ENCODE data around the gene MTNR1B.

Gene MTNR1B

DNA sequence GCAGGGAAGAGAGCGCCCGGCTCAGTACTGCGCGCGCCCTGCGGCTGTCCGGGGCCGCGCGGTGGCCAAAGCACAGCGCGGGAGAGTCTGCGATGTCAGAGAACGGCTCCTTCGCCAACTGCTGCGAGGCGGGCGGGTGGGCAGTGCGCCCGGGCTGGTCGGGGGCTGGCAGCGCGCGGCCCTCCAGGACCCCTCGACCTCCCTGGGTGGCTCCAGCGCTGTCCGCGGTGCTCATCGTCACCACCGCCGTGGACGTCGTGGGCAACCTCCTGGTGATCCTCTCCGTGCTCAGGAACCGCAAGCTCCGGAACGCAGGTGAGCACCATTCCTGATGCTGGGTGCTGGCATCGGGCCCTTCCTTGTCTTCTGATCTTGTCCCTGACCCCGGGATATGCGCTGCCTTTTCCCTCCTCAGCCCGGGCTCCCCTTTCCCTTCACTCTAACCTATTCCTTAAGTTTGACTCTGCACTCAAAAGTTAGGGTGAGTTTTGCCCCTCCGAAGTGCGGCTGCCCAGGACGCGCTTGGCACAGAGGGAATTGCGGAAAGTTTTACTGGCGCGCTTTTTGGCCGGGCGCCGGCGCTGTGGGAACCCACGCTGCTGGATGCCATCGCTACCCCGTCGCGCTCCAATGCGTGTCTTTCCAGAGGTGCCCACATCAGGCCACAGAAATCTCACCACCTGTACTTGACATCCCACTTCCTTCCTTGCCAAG lies at the start of gene MTNR1B:
MTNR1B (plus strand) TSS at position 18 of the 714 bp plus-strand sequence; CDS start at position 93, 75 bp downstream.
- DNase-seq (ENCODE audit: low spot score): no peak

DNA sequence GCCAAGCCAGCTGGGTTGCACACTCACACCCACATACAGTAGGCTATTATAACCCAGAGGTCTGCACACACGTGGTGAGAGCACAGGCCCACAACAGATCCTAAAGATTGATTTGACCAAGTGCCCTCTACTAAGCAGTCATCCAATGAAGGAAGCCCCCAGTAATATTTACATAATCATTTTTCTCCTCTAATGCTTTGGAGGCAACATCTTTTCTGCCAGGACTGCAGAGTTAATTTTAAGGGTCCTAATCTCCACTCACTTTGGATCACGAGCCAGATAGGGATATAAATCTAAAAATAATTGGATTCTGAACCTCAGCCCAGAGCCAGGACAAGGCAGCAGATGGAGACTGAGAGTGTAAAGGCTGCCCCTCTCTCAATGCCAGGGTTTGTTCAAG lies 49.1 kb upstream of the MTNR1B start:
- DNase-seq (ENCODE audit: low spot score): no peak

DNA sequence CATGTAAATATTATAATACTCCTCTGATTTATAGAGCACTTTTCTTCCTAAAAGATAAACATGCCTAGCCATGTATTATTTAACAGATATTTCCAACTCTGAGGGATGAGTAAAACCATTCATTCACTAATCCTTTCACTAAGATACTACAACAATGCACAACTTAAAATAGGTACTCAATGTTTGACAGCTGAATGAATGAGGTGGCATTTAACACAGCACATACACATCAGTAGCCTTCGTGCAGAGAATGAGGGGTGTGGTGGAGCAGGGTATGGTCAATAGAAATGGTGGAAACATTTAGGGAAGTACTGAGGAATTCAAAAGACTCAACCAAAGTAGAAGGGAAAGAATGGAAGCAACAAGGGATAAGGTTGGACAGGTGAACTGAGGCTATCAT lies 46.7 kb upstream of the MTNR1B start:
- no peak for DNase-seq (ENCODE audit: low spot score)

DNA sequence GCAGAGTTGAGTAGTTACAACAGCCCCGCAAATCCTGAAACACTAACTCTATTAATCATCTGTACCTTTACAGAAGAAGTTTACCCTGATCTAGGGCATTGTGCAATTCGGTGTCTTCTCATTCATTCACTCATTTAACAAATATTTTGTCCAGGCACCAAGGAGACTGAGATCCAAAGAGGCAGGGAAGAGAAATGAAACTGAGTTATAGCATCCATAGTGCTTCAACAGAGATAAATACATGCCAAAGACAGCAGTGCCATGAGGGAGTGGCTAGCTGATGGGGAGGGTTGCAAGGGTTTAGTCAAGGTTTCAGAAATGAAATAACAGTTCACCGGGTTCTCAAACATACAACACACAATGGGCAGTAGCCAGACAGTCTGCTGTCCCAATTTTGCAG lies 40.2 kb upstream of the MTNR1B start:
- DNase-seq (ENCODE audit: low spot score): no peak

DNA sequence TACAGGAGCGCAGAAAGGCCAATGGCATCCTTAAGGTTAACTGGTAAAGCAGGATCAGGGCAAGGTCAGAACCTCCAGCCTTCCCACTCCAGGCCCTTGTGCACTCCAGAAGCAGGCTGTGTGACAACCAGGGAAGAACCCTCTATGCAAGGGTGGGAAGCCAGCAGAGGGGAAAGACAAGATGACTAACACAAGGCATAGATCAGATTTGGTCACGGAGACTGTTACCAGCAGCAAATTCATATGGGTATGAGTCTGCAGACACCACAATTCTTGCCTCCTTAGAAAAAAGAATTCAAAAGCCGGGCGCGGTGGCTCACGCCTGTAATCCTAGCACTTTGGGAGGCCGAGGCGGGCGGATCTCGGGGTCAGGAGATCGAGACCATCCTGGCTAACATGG lies 39.8 kb upstream of the MTNR1B start:
- DNase-seq (ENCODE audit: low spot score): no peak

DNA sequence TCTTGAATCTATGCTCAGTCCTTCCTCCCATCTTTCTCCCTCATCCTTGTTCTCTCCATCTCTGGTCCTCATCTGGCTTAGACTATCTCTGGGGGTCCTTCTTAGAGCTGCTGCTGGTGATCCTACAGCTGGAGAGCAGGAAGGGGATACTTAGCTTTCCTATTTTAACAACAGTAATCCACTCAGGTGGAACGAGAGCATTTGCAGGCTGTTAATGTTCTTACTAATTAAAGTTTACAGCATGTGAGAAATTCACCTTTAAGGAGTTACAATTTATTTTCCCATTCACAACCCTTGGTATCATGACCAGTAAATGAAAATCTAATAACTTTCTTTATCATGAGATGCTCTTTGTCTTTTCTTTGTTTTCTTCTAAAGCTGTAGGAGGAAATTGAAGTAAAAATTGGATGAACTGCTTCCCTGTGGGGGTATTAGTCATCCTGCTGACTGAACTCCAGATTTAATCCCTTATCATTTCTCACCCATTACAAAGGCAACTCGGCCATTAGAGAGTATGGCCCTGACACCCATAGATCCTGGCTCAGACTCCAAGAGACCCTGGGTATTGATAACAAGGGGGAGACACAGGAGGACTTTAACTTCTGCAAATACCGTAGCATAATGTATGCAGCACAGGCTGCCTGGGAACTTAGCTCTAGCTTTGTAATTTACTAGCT lies 37.6 kb upstream of the MTNR1B start:
- no peak for DNase-seq (ENCODE audit: low spot score)

DNA sequence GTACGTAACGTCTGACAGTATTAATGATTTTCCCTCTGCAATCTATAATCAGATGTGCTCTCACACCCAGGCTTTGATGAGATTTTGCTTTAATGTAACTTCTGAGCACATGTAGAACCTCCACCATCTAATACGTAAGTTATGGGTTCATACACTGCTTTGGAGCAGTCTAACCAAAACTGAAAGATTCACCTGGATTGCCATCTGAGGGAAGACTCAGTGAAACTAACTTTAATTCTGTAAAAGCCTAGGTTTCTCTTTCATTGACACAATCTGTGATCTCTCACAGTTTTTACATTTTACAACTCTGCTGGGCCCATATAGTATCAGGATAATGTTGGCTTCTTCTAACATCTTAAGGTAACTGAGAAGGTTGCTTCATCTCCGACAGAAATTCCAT lies 30.1 kb upstream of the MTNR1B start:
- DNase-seq (ENCODE audit: low spot score): no peak

DNA sequence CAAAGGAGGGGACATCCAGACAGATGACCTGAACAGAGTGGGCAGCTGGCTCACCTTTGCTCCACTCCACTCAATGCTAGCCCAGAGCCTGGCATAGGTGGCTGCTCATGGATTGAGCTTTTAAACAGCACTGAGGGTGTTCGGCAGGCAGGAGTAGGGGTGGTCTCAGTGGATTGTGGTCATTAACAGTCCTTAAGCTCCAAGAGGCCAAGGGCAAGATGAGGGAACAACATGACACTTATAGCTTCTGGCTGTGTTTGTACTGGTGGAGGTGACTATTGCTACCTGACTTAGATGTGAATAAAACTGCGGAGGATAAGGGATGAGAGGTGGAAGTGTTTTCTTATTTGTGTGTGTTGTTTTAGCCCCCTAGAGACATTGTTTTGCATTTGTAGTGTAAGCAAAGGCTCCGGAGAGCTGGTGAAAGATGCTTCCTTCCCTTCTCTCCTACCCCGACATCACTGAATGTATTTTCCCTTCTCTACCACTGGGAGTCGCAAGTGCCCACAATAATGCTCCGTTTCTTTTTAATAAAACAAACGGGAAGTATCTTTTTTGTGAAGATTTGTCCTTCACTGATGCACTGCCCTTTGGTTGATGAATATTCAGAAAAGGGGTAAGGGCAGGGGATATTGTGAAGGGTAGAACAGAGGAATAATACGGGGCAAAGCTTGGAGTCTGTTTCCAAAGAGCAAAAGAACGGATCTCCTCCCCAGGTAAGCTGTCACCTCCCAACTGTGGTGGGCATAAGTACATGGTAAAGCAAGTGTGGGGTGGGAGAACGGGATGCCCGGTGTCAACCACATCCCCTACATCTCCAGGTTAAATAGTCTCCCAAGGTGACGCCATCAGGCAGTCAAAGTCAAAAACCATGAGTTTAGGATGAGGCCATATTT lies 27.5 kb upstream of the MTNR1B start:
- no peak for DNase-seq (ENCODE audit: low spot score)

DNA sequence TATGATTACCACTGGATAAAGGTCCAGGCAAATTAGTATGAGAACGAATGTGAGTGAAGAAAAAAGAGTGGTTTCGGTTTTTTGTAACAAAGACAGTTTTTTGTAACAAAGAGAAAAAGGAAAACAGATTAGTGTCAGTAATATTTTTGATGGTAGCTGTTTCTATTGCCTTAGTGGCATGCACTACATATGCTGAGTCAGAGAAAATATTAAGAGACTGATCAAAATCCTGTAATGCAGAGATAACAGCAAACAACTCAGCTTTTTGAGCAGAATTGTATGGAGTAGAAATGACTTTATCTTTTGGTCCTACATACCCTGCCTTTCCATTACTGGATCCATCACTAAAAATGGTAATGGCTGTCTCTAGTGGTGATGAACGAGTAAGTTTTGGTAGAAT lies 22.7 kb upstream of the MTNR1B start:
- no peak for DNase-seq (ENCODE audit: low spot score)

DNA sequence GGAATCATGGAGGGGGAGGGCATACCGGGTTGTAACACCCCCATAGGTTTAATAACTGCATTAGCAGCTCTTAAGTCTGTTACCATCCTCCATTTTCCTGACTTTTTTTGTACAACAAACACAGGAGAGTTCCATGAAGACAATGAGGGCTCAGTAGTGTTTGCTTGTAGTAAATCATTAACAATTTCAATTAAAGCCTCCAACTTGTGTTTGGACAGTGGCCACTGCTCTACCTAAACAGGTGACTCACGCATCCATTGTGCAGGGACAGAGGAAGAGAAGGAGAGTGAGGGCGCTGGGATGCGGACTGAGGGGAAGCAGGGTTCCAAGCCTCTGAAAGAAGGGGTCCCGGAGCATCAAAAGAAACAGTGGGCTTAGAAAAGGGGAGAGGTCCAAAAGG lies 21.3 kb upstream of the MTNR1B start:
- peak; percentile 12 for DNase-seq (ENCODE audit: low spot score)

DNA sequence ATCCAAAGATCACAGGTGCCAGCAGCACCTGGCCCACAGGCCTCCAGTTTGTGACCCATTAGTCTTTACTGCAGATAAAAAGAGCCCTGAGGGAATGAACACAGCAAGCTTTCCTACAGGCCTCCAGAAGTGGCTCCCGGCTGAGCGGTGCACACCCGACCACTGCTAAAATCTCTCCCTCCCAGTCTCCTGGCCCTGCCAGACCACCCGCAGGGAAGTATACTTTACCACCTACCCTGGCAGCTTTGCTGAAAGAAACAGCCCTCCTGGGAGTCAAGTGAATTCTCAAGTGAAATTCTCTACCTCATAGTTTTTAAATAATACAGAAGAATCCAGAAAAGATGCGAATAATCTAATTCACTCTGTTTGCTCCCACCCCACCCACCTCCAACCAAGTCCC lies 15.4 kb upstream of the MTNR1B start:
- DNase-seq (ENCODE audit: low spot score): no peak

DNA sequence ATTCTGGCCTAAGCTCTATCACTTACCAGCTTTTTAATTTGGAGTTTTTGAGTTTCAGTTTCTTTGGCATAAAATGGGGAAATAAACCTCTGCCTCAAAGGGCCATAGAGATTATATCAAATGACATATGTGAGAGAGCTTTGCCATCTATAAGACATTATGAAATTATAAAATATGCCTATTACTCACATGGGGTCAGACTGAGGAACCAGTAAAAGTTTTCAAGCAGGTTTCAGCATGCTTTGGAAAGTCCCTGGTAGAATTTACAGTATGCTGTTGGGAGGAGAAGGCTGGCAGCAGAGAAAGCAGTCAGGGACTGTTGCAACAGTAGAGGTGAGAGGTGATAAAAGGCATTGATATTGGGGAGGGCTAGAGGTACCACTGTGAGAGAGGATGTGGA lies 13.6 kb upstream of the MTNR1B start:
- DNase-seq (ENCODE audit: low spot score): no peak

DNA sequence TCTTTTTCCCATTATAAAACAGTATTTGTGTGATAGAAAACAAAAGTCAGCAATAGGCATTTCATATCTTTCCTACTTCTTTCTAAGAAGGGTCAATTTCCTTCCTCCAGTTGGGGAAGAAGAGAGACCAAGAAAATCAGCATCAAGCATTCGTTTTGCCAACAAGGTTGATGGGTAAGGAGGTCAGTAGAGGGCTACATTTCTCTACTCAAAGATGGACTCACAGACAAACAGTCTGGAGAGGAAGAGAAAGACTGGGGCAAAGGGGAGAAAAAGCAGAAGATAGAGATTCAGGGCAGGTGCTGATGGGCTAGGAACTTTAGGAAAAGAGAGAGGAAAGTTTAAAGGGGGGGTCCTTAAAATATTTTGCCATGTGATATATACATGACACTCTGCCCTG lies 8.6 kb upstream of the MTNR1B start:
- DNase-seq (ENCODE audit: low spot score): no peak

DNA sequence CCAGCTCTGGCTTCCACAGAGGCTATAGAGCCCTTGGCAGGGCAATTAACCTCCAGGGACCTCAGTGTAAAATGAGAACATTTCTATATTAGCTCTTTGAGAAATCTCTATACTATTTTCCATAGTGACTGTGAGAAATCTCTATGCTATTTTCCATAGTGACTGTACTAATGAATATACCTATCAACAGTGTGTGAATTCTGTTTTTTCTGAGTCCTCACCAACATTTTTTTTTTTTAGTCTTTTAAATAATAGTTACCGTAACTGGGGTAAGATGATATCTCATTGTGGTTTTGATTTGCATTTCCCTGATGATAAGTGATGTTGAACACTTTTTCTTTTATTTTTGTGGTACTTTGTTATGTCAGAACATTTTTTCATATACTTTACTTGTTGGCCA lies 7.0 kb upstream of the MTNR1B start:
- DNase-seq (ENCODE audit: low spot score): no peak

DNA sequence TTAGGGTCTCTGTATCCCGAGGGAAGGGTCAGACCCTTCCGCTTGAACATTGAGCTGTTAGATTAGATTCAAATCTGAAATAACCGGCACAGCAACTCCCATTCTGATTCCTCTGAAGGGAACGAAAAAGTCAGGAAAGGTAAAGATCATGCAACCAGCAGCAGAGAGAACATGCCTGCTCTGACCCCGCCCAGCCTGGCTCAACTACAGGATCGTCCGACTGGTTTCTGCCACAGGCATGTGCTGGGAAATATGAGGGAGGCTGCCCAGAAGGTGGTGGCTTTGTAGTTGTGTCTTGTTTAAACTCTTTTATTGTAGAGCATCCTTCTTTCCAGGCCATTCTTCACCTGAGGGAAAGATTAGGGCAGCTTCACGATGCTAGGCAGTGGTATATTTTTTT lies 5.0 kb upstream of the MTNR1B start:
- no peak for DNase-seq (ENCODE audit: low spot score)

DNA sequence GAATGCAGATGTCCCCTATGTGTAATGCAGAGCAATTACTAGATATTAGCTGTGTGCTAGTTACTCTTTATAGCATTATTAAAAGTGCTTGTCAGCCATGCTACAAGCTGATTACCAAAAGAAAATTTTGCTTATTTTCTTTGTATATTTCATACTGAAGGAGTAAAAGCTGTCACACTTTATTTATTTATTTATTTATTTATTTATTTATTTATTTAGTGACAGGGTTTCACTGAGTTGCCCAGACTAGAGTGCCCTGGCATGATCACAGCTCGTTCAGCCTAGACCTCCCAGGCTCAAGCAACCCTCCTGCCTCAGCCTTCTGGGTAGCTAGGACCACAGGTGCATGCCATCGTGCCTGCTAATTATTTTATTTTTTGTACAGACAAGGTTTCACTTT lies 4.3 kb upstream of the MTNR1B start:
- no peak for DNase-seq (ENCODE audit: low spot score)

DNA sequence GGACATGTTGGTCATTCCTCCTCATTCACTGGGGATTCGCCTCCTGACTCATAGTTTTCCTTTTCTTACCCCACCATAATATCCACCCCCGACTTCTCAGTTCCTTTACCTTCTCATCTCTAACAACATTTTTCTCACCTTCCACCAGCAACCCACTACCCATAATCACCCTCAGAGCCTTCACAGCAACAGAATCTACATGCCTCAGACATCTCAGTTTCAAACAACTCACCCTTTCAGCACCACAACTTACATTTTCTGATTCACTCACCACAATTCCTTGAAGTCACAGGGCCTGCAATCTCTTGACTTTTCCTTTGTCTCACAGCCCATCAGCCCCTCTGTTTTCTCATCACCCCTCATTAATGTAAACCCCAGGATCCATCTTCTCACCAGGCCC lies 2.3 kb upstream of the MTNR1B start:
- no peak for DNase-seq (ENCODE audit: low spot score)

DNA sequence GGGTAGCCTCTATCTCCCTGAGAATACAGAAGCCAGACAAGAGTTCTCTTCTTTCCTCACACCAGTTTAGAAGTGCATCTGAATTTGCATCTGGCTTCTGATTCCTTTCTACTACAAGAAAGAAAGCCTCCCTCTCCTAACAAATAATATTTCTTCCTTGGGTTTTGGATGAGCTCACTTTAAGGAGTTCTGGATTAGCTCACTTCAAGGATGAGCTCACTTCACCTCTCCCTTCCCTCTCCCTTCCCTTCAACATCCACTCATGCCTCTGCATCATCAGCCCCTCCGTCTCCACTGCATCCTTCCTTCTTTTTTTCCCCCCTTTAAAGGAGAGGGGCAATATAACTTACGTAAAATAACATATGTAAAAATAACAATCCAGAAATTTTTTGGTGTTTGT lies 1.6 kb upstream of the MTNR1B start:
- DNase-seq (ENCODE audit: low spot score): no peak

DNA sequence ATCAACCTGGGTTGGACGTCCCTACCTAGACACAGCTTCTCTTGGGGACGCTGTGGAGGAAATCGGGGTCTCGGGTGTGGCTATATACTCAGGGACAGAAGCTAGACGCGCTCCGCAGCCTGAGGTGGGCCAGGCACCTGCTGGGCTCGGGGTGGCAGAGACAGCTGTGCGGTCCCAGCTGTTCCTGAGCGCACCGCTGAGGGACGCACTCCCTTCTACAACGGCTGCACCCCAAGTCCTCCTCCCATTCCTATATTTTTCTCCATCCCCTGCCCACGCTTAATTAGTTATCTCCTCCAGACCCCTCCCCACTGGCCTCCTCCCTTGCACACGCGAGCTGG lies 188 bp upstream of the MTNR1B start:
- no peak for DNase-seq (ENCODE audit: low spot score)

DNA sequence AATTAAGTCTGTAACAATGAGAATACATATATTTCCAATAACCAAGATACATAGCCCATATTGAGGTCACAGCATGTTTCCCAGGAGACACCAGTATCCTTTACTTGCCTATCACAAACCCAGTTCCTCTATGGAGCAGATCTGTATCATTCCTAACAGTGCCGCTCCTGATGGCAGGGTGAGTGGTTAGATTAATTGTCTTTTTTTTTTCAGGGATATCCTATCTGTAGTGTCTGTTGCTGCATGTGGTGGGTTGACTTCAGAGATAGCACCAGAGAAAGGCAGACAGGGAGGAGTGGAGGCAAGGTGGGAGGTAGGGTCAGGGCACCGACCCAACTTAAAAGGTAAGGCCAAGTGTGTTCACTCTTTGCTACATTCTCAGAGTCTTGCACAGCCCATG lies 2.8 kb downstream of the MTNR1B start:
- DNase-seq (ENCODE audit: low spot score): no peak

DNA sequence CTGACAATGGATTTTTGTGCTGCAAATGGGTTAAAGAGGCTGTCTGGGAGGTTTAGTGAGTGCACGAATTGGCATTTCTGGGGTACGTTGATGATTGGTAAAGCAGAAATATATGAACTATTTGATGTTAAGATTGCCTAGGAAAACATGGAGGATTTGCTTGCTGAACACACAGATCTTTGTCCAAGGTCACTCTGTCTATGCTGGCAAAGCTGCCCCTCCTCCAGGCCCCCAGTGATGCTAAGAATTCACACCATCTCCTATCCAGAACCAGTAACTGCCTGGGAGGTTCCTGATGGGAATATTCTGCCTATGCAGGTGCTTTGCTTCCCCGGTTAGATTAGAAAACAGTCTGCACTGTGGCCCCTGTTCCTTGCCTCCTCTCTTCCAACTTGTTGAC lies 5.8 kb downstream of the MTNR1B start:
- no peak for DNase-seq (ENCODE audit: low spot score)

DNA sequence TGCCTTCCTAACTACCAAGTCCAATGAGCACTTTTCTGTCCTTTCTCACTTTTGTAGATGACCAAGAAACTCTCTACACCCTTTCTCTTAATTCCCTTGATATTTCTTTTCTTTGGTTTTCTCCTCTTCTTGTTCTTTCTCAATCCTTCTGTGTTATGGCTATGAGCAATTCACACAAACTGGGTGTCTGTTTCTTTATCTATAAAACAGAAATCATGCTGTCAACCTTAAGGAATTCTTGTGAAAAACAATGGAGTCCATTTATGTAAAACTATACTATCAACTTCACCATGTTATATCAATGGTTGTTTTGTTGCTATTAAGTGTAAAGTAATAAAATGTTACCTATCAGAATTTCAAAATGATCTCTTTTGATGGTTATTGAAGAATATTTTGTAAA lies 7.2 kb downstream of the MTNR1B start:
- no peak for DNase-seq (ENCODE audit: low spot score)

DNA sequence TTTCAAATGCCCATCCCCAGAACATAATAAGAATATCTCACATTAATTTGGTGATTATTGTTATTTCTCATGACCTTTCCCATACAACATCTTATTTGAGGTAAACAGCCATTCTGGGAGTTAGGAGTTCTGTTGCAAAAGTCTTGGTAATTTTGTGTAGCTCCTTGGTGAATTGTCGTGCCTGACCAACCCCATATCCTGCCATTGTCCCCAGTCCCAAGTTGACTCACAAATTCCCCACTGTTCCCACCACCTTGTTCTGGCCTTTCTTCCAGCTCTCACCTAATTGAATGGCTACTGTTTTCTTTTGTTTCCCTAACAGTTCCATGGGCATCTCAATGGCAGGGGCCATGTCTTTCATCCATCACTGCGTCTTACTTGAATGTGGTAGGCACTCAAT lies 8.0 kb downstream of the MTNR1B start:
- no peak for DNase-seq (ENCODE audit: low spot score)
